ENCODE results near the gene SCAPER. TPM values are rescaled to one million over a fixed set of nuclear protein-coding genes. Genes with fewer than 3 reads are reported as not detected.
"Not testable (repeated sequence)": the region's sequence is repeated elsewhere in the genome, so short reads cannot be mapped to it uniquely, and the experiment has no call there.

SCAPER gene
- total RNA-seq, 2 donors from 2014 or later: 25.8 to 56.7 TPM

DNA sequence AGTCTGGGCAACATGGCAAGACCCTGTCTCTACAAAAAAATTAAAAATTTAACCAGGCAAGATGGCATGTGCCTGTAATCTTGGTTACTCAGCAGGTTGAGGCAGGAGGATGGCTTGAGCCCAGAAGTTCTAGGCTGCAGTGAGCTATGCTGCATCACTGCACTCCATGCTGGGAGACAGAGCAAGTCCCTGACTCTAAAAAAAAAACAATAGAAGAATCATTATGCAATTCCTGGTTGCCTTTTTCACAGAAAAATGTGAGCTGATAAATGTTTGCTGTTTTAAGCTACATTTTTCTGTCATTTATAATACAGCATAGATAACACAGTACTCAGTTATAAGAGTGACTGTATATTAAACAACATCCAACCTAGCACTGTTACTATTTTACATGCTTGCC is 148.8 kb downstream of the SCAPER start:
- Mint-ChIP-seq H3K4me1 (peaks cover 3% of the 10 kb centered on the region), H3K4me3 (no peak overlapping the region)
- ATAC-seq (replicated peaks): no peak

DNA sequence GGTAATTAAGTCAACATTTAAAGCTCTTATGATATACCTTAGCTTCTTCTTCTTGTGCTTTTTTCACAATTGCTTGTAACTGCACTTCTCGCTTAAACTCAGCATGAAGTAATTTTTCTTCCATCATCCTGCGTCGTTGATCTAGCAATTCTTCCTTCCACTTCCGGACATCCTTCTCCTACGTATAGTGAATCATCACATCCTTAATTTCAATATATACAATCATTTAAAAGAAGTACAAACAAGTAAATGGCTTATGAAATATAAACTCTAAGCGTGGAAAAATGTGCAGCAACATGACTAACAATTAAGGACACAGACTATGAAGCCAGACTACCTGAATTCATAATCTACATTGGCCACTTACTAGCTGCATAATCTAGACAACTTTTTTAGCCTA is 151.4 kb downstream of the SCAPER start:
- ATAC-seq (replicated peaks): no peak
- no peaks in the 10 kb centered on the region for H3K27me3 Mint-ChIP-seq
- no peak overlapping the region for H3K4me3 Mint-ChIP-seq
- H3K9me3 Mint-ChIP-seq: no peaks in the 10 kb centered on the region
- no peak overlapping the region for H3K27ac Mint-ChIP-seq
- peaks cover 10% of the 10 kb centered on the region for H3K4me1 Mint-ChIP-seq
- peaks cover 44% of the 10 kb centered on the region for H3K36me3 Mint-ChIP-seq (ENCODE audit: low read depth)

More for the DNA sequence above, 148.8 kb downstream of the SCAPER start:
- Mint-ChIP-seq H3K36me3 (ENCODE audit: low read depth) (peaks cover 38% of the 10 kb centered on the region), H3K9me3 (no peaks in the 10 kb centered on the region), H3K27me3 (no peaks in the 10 kb centered on the region), H3K27ac (no peak overlapping the region)

DNA sequence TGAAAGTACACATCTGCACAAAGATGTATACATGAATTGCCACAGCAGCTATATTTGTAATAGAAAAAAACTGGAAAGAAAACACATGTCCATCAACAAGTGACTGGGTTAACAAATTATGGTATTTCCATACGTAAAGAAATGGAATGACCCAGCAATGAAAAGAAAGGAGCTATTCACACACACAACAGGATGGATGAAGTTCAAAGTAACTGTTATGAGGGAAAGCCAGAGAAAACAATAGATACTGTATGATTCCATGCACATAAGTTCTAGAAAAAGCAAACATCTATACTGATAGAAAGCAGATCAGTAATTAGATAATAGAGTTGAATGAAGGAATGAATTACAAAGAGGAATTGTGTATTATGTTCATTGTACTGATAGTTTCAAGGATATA is 152.0 kb downstream of the SCAPER start:
- H3K4me1 Mint-ChIP-seq: peaks cover 10% of the 10 kb centered on the region
- no peak overlapping the region for H3K4me3 Mint-ChIP-seq
- H3K36me3 Mint-ChIP-seq (ENCODE audit: low read depth): peaks cover 50% of the 10 kb centered on the region
- H3K27ac Mint-ChIP-seq: no peak overlapping the region
- no peaks in the 10 kb centered on the region for H3K9me3 Mint-ChIP-seq
- no peaks in the 10 kb centered on the region for H3K27me3 Mint-ChIP-seq
- no peak for ATAC-seq (replicated peaks)

DNA sequence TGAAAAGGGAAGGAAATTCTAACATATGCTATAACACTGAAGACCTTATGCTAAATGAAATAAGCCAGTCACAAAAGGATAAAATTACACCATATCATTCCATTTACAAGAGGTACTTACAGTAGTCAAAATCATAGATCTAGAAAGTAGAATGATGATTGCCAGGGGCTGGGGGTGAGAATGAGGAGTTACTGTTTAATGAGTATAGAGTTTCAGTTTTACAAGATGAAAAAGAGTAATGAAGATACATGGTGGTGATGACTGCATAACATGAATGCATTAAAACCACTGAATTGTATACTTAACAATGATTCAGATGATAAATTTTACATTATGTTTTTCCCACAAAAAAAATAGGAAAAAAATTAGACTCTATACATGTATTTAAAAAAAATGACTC is 152.6 kb downstream of the SCAPER start:
- Mint-ChIP-seq H3K27me3 (no peaks in the 10 kb centered on the region), H3K9me3 (no peaks in the 10 kb centered on the region), H3K4me3 (no peak overlapping the region), H3K27ac (peak overlapping the region; percentile 2), H3K36me3 (ENCODE audit: low read depth) (peaks cover 56% of the 10 kb centered on the region), H3K4me1 (peaks cover 10% of the 10 kb centered on the region)
- ATAC-seq (replicated peaks): peak; percentile 97

DNA sequence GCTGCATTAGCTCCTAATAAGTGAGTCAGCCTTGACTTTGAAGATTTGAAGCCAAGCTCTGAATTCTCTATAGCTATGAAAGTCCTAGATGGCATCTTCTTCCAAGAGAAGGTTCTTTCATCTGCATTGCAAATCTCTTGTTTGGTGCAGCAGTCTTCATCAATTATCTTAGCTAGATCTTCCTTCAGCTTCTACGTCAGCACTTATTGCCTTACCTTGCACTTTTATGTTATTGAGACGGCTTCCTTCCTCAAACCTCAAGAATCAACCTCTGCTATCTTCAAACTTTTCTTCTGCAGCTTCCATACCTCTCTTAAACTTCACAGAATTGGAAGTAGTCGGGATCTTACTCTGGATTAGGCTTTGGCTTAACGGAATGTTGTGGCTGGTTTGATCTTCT is 167.6 kb downstream of the SCAPER start:
- Mint-ChIP-seq H3K27me3 (no peaks in the 10 kb centered on the region), H3K27ac (no peak overlapping the region), H3K36me3 (ENCODE audit: low read depth) (peaks cover 59% of the 10 kb centered on the region), H3K9me3 (no peaks in the 10 kb centered on the region), H3K4me1 (peaks cover 17% of the 10 kb centered on the region), H3K4me3 (no peak overlapping the region)
- no peak for ATAC-seq (replicated peaks)

DNA sequence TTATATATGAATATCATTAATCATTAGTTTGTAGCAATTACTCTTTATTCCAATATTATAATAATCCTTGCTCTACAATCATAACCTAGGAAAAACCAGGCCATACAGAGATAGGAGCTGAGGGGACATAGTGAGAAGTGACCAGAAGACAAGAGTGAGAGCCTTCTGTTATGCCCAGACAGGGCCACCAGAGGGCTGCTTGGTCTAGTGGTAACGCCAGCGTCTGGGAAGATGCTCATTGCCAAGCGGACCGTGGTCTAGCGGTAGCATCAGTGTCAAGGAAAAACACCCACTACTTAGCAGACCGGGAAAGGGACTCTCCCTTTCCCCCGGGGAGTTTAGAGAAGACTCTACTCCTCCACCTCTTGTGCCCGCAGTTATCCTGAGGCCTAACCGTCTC is 172.8 kb downstream of the SCAPER start:
- peaks cover 52% of the 10 kb centered on the region for H3K36me3 Mint-ChIP-seq (ENCODE audit: low read depth)
- ATAC-seq (replicated peaks); H3K27me3 Mint-ChIP-seq; H3K4me1 Mint-ChIP-seq; H3K27ac Mint-ChIP-seq; H3K4me3 Mint-ChIP-seq; H3K9me3 Mint-ChIP-seq: not testable (repeated sequence)

DNA sequence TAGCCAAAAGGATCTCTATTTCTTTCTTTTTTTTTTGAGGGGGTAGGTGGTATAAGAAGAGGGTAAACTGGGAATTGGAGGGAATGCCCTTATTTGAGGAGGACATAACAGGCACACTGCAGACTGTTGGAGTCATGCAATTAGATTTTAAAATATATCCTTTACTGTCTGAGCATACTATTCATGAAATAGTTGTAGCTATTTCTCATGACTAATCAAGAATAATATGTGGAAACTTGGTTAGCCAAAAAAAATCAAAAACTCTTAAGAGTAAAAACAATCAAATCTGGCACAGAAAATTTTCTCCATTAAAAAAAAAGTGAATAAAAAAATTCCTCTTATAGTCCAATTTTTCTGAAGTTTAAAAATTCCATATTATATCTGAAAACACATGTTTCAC is 174.9 kb downstream of the SCAPER start:
- no peak overlapping the region for H3K4me3 Mint-ChIP-seq
- ATAC-seq (replicated peaks): no peak
- peaks cover 65% of the 10 kb centered on the region for H3K36me3 Mint-ChIP-seq (ENCODE audit: low read depth)
- peaks cover 3% of the 10 kb centered on the region for H3K4me1 Mint-ChIP-seq
- no peak overlapping the region for H3K27ac Mint-ChIP-seq
- no peaks in the 10 kb centered on the region for H3K27me3 Mint-ChIP-seq
- H3K9me3 Mint-ChIP-seq: no peaks in the 10 kb centered on the region

DNA sequence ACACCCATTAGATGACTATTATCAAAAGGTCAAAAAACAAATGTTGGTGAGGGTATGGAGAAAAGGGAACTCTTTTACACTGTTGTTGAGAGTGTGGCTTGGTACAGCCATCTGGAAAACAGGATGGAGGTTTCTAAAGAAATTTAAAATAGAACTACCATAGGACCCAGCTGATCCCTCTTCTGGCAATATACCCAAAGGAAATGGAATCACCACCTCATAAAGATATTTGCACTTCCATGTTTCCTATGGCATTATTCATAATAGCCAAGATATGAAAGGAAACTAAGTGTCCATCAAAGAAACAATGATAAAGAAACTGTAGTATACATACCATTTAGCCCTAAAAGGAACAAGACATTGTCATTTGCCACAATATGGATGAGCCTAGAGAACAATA is 186.3 kb downstream of the SCAPER start:
- Mint-ChIP-seq H3K36me3 (ENCODE audit: low read depth) (peaks cover 44% of the 10 kb centered on the region), H3K9me3 (peaks cover 18% of the 10 kb centered on the region)
- ATAC-seq (replicated peaks): no peak

DNA sequence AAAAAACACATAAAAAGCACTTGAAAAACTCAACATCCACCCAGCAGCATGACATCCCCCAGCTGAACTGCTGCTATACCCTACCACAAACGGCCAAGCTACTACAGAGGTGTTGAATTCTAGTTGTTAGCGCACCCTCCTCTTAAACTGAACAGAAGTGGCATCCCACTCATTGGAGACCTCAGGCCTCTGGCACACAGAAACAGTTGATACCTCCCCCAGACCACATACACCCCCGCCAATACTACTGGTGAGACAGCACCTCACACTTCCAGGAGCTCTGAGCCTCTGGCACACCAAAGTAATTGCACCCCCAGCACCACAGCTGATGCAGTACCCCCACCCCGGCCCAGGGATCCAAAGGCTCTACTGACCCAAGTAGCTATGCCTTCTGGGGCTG is 190.2 kb downstream of the SCAPER start:
- Mint-ChIP-seq H3K9me3 (peaks cover 12% of the 10 kb centered on the region), H3K4me3 (no peak overlapping the region), H3K27ac (no peak overlapping the region), H3K4me1 (no peaks in the 10 kb centered on the region), H3K36me3 (ENCODE audit: low read depth) (peaks cover 54% of the 10 kb centered on the region), H3K27me3 (no peaks in the 10 kb centered on the region)
- no peak for ATAC-seq (replicated peaks)

More for the DNA sequence above, 186.3 kb downstream of the SCAPER start:
- Mint-ChIP-seq H3K4me3 (no peak overlapping the region), H3K27me3 (no peaks in the 10 kb centered on the region), H3K27ac (no peak overlapping the region), H3K4me1 (no peaks in the 10 kb centered on the region)

DNA sequence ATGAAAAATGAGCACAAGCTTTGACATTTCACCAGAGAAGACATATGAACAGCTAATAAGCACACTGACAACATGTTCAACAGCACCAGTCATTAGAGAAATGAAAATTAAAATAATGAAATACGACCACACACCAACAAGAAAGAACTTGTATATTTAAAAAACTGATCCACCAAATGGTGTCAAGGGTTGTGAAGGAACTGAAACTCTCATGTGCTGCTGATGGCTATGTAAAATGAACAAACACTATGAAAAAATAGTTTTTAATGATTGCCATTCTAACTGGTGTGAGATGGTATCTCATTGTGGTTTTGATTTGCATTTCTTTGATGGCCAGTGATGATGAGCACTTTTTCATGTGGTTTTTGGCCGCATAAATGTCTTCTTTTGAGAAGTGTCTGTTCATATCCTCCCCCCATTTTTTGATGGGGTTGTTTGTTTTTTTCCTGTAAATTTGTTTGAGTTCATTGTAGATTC is 193.8 kb downstream of the SCAPER start:
- Mint-ChIP-seq H3K4me3 (no peak overlapping the region), H3K4me1 (no peaks in the 10 kb centered on the region), H3K9me3 (peaks cover 7% of the 10 kb centered on the region), H3K27me3 (no peaks in the 10 kb centered on the region), H3K27ac (no peak overlapping the region), H3K36me3 (ENCODE audit: low read depth) (peaks cover 36% of the 10 kb centered on the region)
- ATAC-seq (replicated peaks): no peak

DNA sequence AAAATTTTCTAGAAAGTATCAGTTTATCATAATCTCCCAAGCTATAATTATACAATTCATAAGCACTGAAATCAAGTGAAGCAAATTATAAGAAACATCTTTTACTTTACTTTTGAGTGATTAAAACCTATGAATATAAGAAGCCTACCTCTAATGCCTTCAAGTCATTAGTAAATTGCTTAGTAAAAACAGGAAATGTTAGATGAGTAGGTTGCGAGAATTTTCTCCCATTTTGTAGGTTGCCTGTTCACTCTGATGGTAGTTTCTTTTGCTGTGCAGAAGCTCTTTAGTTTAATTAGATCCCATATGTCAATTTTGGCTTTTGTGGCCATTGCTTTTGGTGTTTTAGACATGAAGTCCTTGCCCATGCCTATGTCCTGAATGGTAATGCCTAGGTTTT is 201.1 kb downstream of the SCAPER start:
- H3K9me3 Mint-ChIP-seq; H3K4me1 Mint-ChIP-seq; ATAC-seq (replicated peaks); H3K4me3 Mint-ChIP-seq; H3K27me3 Mint-ChIP-seq; H3K27ac Mint-ChIP-seq: not testable (repeated sequence)
- peaks cover 56% of the 10 kb centered on the region for H3K36me3 Mint-ChIP-seq (ENCODE audit: low read depth)

DNA sequence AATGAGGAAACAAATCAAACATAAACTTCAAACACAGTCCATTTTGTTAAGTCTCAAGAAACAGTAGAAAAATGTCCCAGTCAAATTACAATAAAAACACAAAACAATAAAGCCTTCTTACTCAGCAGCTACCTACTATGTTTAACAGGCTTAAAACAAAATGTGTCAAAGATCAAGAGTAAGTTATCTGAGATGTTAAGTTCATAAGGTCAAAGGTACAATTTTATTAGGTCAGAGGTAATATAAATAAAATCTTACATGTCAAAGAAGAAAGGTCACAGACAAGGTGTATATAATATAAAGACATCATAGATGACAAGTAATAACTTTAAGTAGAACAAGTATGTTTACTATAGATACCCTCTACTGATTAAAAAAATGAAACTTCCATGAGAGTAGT is 208.3 kb downstream of the SCAPER start:
- Mint-ChIP-seq H3K4me3 (no peak overlapping the region), H3K27ac (no peak overlapping the region), H3K4me1 (no peaks in the 10 kb centered on the region), H3K27me3 (no peaks in the 10 kb centered on the region), H3K9me3 (no peaks in the 10 kb centered on the region), H3K36me3 (ENCODE audit: low read depth) (peaks cover 22% of the 10 kb centered on the region)
- no peak for ATAC-seq (replicated peaks)

DNA sequence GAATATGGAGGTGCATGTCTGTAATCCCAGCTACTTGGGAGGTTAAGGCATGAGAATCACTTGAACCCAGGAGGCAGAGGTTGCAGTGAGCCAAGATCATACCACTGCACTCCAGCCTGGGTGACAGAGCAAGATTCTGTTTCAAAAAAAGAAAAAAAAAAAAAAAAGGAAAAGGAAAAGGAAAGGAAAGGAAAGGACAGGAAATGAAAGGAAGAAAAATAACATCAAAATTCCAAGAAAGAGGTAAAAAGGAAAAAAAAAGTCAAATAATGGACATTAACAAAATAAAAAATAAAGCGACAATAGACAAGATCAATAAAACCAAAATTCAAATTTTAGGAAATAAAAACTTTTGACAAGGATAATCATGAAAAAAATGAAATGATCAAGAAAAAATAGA is 212.6 kb downstream of the SCAPER start:
- H3K4me1 Mint-ChIP-seq; ATAC-seq (replicated peaks); H3K4me3 Mint-ChIP-seq; H3K27me3 Mint-ChIP-seq; H3K27ac Mint-ChIP-seq; H3K9me3 Mint-ChIP-seq: not testable (repeated sequence)
- peaks cover 10% of the 10 kb centered on the region for H3K36me3 Mint-ChIP-seq (ENCODE audit: low read depth)

DNA sequence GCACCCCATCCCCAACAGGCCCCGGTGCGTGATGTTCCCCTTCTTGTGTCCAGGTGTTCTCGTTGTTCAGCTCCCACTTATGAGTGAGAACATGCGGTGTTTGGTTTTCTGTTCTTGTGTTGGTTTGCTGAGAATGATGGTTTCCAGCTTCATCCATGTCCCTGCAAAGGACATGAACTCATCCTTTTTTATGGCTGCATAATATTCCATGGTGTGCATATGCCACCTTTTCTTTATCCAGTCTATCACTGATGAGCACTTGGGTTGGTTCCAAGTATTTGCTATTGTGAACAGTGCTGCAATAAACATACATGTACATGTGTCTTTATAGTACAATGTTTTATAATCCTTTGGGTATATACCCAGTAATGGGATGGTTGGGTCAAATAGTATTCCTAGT is 217.5 kb downstream of the SCAPER start:
- not testable (repeated sequence) for H3K4me1 Mint-ChIP-seq; H3K4me3 Mint-ChIP-seq; H3K9me3 Mint-ChIP-seq; H3K27me3 Mint-ChIP-seq; H3K27ac Mint-ChIP-seq; ATAC-seq (replicated peaks)
- peaks cover 16% of the 10 kb centered on the region for H3K36me3 Mint-ChIP-seq (ENCODE audit: low read depth)

DNA sequence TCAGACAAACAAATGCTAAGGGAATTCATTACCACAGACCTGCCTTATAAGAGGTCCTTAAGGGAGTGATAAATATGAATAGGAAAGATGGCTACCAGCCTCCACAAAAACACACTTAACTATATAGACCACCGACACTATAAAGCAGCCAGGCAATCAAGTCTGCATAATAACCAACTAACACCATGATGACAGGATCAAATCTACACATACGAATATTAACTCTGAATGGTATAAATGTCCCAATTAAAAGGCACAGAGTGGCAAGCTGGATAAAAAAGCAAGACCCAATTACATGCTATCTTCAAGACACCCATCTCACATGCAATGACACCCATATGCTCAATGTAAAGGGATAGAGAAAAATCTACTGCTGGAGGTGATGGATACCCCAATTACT is 221.1 kb downstream of the SCAPER start:
- Mint-ChIP-seq H3K36me3 (ENCODE audit: low read depth) (peaks cover 14% of the 10 kb centered on the region), H3K4me3 (no peak overlapping the region), H3K4me1 (no peaks in the 10 kb centered on the region), H3K9me3 (no peaks in the 10 kb centered on the region), H3K27ac (no peak overlapping the region), H3K27me3 (no peaks in the 10 kb centered on the region)
- no peak for ATAC-seq (replicated peaks)

DNA sequence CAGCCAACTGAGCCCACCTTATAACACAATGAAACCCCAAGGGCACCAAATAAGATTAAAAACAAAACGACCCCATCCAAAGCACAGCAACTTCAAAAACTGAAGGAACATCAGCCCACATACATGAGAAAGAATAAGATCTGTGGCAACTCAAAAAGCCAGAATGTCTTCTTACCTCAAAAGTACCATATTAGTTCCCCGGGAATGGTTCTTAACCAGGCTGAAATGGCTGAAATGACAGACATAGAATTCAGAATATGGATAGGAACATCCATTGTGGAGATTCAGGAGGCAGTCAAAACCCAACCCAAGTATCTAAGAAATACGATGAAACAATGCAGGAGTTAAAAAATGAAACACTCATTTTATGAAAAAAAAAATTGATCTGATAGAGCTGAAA is 222.3 kb downstream of the SCAPER start:
- H3K9me3 Mint-ChIP-seq: no peaks in the 10 kb centered on the region
- no peak overlapping the region for H3K4me3 Mint-ChIP-seq
- H3K36me3 Mint-ChIP-seq (ENCODE audit: low read depth): peaks cover 6% of the 10 kb centered on the region
- H3K4me1 Mint-ChIP-seq: no peaks in the 10 kb centered on the region
- no peak for ATAC-seq (replicated peaks)
- no peak overlapping the region for H3K27ac Mint-ChIP-seq
- H3K27me3 Mint-ChIP-seq: no peaks in the 10 kb centered on the region
